Mucosa of stomach (tissue), 1 donor: ENCODE data around the gene OBSL1.

Experiments
- H3K27me3 ChIP-seq: one replicate; pipeline ENCODE4 v1.7.0; 2013; ENCODE audit warnings: mild to moderate bottlenecking, low read length; ENCODE audit not compliant: control insufficient read depth, insufficient read depth
- H3K36me3 ChIP-seq: one replicate; pipeline ENCODE4 v1.7.0; 2013; ENCODE audit warnings: low read length; ENCODE audit not compliant: control insufficient read depth, insufficient read depth
- H3K4me1 ChIP-seq: one replicate; pipeline ENCODE4 v1.7.0; 2013; ENCODE audit warnings: mild to moderate bottlenecking, low read length; ENCODE audit not compliant: control insufficient read depth, insufficient read depth
- H3K4me3 ChIP-seq: one replicate; pipeline ENCODE4 v1.7.0; 2013; ENCODE audit warnings: low read length
- H3K9ac ChIP-seq: one replicate; pipeline ENCODE4 v1.7.0; 2013; ENCODE audit warnings: mild to moderate bottlenecking, low read length, moderate library complexity
- H3K9me3 ChIP-seq: one replicate; pipeline ENCODE4 v1.7.0; 2013; ENCODE audit warnings: mild to moderate bottlenecking, low read length, moderate library complexity; ENCODE audit not compliant: control insufficient read depth
- donor health status: Pancreatic carcinoma.

Gene OBSL1

GRCh38 chr2:219570194-219570923, 980 bp downstream of the OBSL1 start:
- H3K27me3 ChIP-seq: peaks cover 33% of the 10 kb centered on the region
- H3K4me1 ChIP-seq: peaks cover 7% of the 10 kb centered on the region
- H3K36me3 ChIP-seq: no peaks in the 10 kb centered on the region
- H3K9ac ChIP-seq: peak overlapping the region; percentile 28
- H3K4me3 ChIP-seq: no peak overlapping the region
- no peaks in the 10 kb centered on the region for H3K9me3 ChIP-seq

GRCh38 chr2:219569635-219570034, 1.7 kb downstream of the OBSL1 start:
- no peak overlapping the region for H3K4me3 ChIP-seq
- H3K27me3 ChIP-seq: peaks cover 28% of the 10 kb centered on the region
- peaks cover 7% of the 10 kb centered on the region for H3K4me1 ChIP-seq
- H3K9ac ChIP-seq: no peak overlapping the region
- no peaks in the 10 kb centered on the region for H3K9me3 ChIP-seq
- no peaks in the 10 kb centered on the region for H3K36me3 ChIP-seq

- no peaks in the 10 kb centered on the region for H3K9me3 ChIP-seq
- H3K4me1 ChIP-seq: peaks cover 7% of the 10 kb centered on the region
- H3K4me3 ChIP-seq: no peak overlapping the region
- no peaks in the 10 kb centered on the region for H3K36me3 ChIP-seq
- no peak overlapping the region for H3K9ac ChIP-seq
- H3K27me3 ChIP-seq: peaks cover 28% of the 10 kb centered on the region
Observed at GRCh38 chr2:219569041-219569440, 2.3 kb downstream of the OBSL1 start.

- Histone ChIP-seq H3K4me1 (peaks cover 7% of the 10 kb centered on the region), H3K9ac (no peak overlapping the region), H3K4me3 (no peak overlapping the region), H3K36me3 (no peaks in the 10 kb centered on the region), H3K9me3 (no peaks in the 10 kb centered on the region), H3K27me3 (peaks cover 25% of the 10 kb centered on the region)
Observed at GRCh38 chr2:219567791-219568361, 3.5 kb downstream of the OBSL1 start.

- H3K27me3 ChIP-seq: peaks cover 17% of the 10 kb centered on the region
- no peaks in the 10 kb centered on the region for H3K36me3 ChIP-seq
- no peaks in the 10 kb centered on the region for H3K9me3 ChIP-seq
- H3K4me3 ChIP-seq: no peak overlapping the region
- H3K4me1 ChIP-seq: peaks cover 7% of the 10 kb centered on the region
- H3K9ac ChIP-seq: no peak overlapping the region
Observed at GRCh38 chr2:219567131-219567530, 4.2 kb downstream of the OBSL1 start.

- Histone ChIP-seq H3K4me1 (peaks cover 3% of the 10 kb centered on the region), H3K9me3 (no peaks in the 10 kb centered on the region), H3K4me3 (no peak overlapping the region), H3K36me3 (no peaks in the 10 kb centered on the region), H3K9ac (no peak overlapping the region), H3K27me3 (peaks cover 13% of the 10 kb centered on the region)
Observed at GRCh38 chr2:219566640-219567039, 4.7 kb downstream of the OBSL1 start.

GRCh38 chr2:219565130-219566080, 5.9 kb downstream of the OBSL1 start:
- H3K27me3 ChIP-seq: peaks cover 9% of the 10 kb centered on the region
- H3K4me3 ChIP-seq: no peak overlapping the region

GRCh38 chr2:219563271-219563928, 7.9 kb downstream of the OBSL1 start:
- Histone ChIP-seq H3K4me1 (no peaks in the 10 kb centered on the region), H3K27me3 (no peaks in the 10 kb centered on the region), H3K9me3 (no peaks in the 10 kb centered on the region), H3K9ac (no peak overlapping the region), H3K36me3 (no peaks in the 10 kb centered on the region), H3K4me3 (no peak overlapping the region)

More at GRCh38 chr2:219565130-219566080, 5.9 kb downstream of the OBSL1 start:
- H3K36me3 ChIP-seq: no peaks in the 10 kb centered on the region
- no peaks in the 10 kb centered on the region for H3K4me1 ChIP-seq
- no peak overlapping the region for H3K9ac ChIP-seq
- no peaks in the 10 kb centered on the region for H3K9me3 ChIP-seq

GRCh38 chr2:219562049-219563020, 9.0 kb downstream of the OBSL1 start:
- no peaks in the 10 kb centered on the region for H3K4me1 ChIP-seq
- H3K9me3 ChIP-seq: no peaks in the 10 kb centered on the region
- no peaks in the 10 kb centered on the region for H3K36me3 ChIP-seq
- no peak overlapping the region for H3K9ac ChIP-seq
- no peak overlapping the region for H3K4me3 ChIP-seq
- H3K27me3 ChIP-seq: no peaks in the 10 kb centered on the region

- Histone ChIP-seq H3K9me3 (no peaks in the 10 kb centered on the region), H3K4me3 (no peak overlapping the region), H3K36me3 (no peaks in the 10 kb centered on the region), H3K27me3 (no peaks in the 10 kb centered on the region), H3K9ac (no peak overlapping the region), H3K4me1 (no peaks in the 10 kb centered on the region)
Observed at GRCh38 chr2:219561179-219562048, 9.9 kb downstream of the OBSL1 start.
